HEK293T (cell line): ENCODE results near the gene IRAK3.

Experiments used
- ARNT ChIP-seq: fragments of 450-650 bp; IDR thresholded peaks from 2 replicates; pipeline ENCODE4 v1.6.1; 2017; ENCODE audit warnings: mild to moderate bottlenecking
- BHLHE40 ChIP-seq: fragments of 450-650 bp; IDR thresholded peaks from 2 replicates; pipeline ENCODE4 v1.6.1; 2016; ENCODE audit warnings: mild to moderate bottlenecking, moderate library complexity, borderline replicate concordance
- ELF4 ChIP-seq: fragments of 450-650 bp; IDR thresholded peaks from 2 replicates; pipeline ENCODE4 v1.6.1; 2017; ENCODE audit warnings: antibody characterized with exemption
- FOXA1 ChIP-seq: fragments of 450-650 bp; IDR thresholded peaks from 2 replicates; pipeline ENCODE4 v1.6.1; 2016; ENCODE audit warnings: mild to moderate bottlenecking
- SUZ12 ChIP-seq: fragments of 450-650 bp; IDR thresholded peaks from 2 replicates; pipeline ENCODE4 v1.6.1; 2016; ENCODE audit warnings: mild to moderate bottlenecking
- TARDBP ChIP-seq: fragments of 450-650 bp; IDR thresholded peaks from 2 replicates; pipeline ENCODE4 v1.6.1; 2016
- ZNF384 ChIP-seq: fragments of 450-650 bp; IDR thresholded peaks from 2 replicates; pipeline ENCODE4 v1.6.1; 2016

DNA sequence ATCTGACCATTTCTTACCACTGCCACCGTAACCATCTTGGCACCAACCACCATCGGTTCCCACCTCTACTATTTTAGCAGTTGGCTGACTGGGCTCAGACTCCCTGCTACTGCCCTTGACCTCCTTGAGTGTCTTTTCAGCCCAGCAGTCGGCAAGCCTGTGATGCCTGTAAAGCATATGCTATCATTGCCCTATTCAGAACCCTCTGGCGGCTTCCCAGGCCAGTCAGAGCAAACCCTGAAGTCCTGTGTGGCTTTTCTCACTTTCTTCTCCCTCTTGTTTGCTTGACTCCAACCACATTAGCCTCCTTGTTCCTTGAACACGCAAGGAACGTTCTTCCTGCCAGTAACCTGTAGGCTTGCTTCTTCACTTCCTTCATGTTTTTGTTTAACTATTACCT, 6.2 kb downstream of the IRAK3 start:
- TF ChIP-seq ZNF384 (no peak), BHLHE40 (no peak), FOXA1 (no peak), ELF4 (no peak), TARDBP (no peak), ARNT (no peak), SUZ12 (no peak)
